Fibroblast of skin of abdomen (primary cell): ENCODE results near the gene DDAH1.
A peak's percentile ranks its signal among the peaks of the same experiment; 100 is the strongest.
"Not testable (repeated sequence)": the region's sequence is repeated elsewhere in the genome, so short reads cannot be mapped to it uniquely, and the experiment has no call there.

ENCODE experiments used
- DNase-seq: peaks from one replicate; pipeline ENCODE4 v3.0.0-alpha.2; 2013

DDAH1 gene

DNA sequence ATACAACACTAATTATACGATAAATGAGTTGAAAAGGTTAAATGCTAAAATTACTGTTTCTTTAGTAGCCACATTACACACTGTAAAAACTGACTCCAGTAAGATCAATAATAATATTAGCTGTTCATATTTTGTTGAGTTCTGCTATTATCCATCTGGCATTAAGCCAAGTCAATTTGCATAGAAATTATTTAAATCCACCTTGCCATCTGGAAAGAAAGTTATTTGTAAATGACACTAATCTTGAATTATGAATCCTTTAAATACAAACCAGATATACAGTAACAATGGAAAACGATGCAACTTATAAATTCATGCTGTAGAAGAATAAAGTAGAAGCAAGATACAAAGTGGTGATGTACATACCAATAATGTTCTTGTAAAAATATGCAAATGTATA, 107.1 kb downstream of the DDAH1 start:
- DNase-seq = no peak

- no peak for DNase-seq
These were observed 108.8 kb downstream of the DDAH1 start for GRCh38 chr1:85356130-85356529.

DNA sequence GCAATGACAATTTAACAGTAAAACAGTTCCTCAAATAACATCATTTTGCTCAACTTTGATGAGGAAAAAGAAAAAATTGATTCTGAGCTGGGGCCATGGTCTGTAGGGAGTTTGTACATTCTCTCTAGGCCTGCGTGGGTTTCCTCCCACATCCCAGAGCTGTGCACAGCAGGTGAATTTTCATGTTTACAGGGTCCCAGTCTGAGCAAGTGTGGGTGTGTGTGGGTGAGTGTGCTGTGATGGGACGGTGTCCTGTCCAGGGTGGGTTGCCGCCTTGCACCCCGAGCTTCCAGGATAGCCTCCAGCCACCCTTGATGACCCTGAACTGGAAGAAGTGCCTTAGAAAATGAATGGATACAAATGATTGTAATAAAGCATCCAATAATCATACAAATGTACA, 112.9 kb downstream of the DDAH1 start:
- DNase-seq = no peak

DNA sequence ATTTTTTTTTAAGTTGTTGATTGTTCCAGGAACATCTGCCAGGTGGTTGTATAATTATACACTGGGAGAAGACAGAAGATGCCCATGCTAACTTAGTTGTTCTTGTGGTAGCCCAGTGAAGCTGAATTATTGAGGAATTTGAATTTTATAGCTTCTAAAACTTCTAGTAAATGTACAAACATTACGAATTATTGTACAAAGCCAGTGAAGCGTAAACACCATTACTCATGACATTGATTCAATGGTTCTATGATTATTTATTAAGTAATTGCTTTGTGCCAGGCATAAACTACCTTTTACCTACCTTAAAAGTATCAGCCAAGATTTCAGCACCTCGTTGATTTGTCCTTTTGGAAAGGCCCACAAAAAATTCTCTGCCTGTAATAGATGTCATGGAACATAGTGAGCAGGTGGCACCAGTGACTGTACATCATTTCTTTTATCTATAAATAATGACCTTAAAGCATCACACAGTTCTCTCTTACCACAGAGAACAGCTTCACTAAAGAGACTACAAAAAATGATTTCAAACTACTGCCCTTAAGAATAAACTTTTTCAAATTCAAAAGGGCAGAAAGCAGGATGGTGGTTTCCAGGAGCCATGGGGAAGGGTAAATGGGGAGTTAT, 113.6 kb downstream of the DDAH1 start:
- DNase-seq = no peak

DNA sequence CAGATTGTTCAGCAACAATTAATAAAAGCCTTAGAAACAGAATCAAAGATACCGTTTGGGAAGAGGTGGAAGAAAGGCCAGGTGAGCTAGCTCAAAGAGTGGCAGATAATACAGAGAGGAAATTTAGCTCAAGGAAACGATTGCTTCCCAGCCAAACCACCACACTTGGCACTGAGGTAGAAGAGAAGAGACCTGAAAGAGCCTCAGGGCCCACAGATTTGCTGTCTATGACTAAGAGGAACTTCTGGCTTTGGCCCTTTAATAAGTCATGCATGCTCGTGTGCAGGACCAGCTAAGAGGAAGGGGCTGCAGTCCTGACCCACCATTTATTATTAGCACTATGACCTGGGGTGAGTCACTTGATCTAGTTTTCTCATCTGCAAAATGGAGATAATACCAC, 115.7 kb downstream of the DDAH1 start:
- no peak for DNase-seq

GRCh38 chr1:85347908-85348307, 117.1 kb downstream of the DDAH1 start:
- no peak for DNase-seq

DNA sequence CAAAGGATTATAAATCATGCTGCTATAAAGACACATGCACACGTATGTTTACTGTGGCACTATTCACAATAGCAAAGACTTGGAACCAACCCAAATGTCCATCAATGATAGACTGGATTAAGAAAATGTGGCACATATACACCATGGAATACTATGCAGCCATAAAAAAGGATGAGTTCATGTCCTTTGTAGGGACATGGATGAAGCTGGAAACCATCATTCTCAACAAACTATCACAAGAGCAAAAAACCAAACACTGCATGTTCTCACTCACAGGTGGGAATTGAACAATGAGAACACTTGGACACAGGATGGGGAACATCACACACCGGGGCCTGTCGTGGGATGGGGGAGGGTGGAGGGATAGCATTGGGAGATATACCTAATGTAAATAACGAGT, 117.7 kb downstream of the DDAH1 start:
- DNase-seq = not testable (repeated sequence)

GRCh38 chr1:85344256-85344694, 120.7 kb downstream of the DDAH1 start:
- peak; percentile 46 for DNase-seq

DNA sequence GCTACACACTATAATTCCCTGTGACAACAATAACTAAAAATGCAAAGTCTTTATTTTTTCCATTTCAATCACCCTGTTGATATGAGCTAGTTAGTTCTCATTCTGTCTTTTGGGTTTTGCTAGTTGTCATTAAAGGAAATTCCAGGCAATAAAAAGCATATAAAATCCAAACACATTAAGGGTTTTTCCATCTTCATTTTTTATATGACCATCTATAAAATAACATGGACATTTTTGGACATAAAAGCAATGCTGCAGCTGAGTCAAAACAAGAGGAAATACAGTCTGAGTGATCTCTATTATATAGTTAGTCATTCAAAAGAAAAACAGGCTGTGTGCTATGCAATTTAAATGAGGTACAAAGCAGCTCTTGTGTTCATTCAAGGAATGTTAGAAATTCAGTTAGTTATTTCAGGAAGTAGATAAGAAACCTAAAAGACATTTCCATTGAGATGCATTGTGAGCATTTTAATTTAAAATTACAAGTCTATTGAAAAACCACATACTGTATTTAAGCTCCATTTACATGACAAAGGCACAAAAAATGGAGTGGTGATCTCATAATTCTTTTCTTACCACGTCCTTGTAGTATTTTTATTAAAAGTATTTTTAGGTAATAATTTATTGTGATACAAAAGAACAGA, 121.2 kb downstream of the DDAH1 start:
- peak; percentile 86 for DNase-seq

- no peak for DNase-seq
These were observed 121.7 kb downstream of the DDAH1 start for GRCh38 chr1:85343213-85343611.

DNA sequence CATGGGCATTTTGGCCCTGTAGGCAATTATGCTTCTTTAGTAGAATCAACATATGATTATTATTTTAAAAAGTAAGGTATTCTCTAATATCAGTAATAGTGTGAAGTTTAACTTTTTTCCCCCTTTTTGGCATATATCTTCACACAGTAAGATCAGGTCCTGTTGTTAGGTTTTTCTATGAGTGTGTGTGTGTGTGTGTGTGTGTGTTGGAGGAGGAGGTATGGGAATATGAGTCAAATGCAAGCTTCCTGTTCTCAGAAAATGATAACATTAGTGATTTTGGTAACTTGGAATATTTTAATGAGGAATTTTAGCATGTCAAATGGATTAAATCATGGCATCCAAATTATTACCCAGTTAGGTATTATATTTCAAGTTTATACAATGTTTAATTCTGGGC, 122.8 kb downstream of the DDAH1 start:
- peak; percentile 54 for DNase-seq

- DNase-seq = no peak
These were observed 124.5 kb downstream of the DDAH1 start for GRCh38 chr1:85340427-85340826.

GRCh38 chr1:85339656-85340399, 125.1 kb downstream of the DDAH1 start:
- DNase-seq = no peak

DNA sequence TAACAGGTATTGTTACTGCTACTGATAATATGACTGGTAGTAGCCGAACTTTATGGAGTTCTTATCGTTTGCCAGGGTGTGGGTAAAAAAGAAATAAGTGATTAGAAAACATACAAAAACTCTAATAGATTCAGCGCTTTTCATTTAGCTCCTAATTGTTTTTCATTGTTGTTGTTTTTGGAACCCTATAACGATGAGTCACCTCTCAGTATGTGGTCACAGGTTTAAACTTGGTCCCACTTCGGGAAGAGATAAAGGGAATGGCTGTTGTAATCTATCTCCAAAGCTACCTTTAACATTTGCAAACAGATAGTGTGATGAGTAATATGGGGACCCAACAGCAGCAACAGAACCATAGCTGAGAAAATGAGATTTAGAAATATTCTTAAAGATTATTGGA, 125.9 kb downstream of the DDAH1 start:
- DNase-seq = no peak

GRCh38 chr1:85334962-85335361, 130.0 kb downstream of the DDAH1 start:
- DNase-seq = peak; percentile 33

GRCh38 chr1:85333186-85333585, 131.8 kb downstream of the DDAH1 start:
- DNase-seq = no peak

DNA sequence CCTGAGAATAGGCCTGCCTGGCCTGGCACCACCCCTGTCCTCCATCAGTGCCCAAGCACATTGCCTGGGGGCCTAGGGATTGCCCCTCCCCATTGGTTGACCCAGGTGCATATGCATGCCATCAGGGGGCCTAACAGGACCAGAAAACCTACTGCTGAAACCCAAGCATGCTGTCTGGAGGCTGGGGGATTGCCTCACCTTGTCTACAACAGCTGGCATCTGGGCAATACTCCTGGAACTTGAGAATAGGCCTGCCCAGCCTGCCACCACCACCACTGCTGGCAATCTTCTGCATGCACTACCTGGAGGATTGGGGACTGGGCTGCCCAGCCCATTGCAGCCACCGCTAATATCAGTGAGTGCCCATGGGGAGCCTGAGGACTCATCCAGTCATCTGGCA, 132.4 kb downstream of the DDAH1 start:
- DNase-seq = no peak

- DNase-seq = peak; percentile 99
These were observed 134.2 kb downstream of the DDAH1 start for GRCh38 chr1:85330711-85331290.

GRCh38 chr1:85330214-85330631, 134.7 kb downstream of the DDAH1 start:
- peak; percentile 95 for DNase-seq

DNA sequence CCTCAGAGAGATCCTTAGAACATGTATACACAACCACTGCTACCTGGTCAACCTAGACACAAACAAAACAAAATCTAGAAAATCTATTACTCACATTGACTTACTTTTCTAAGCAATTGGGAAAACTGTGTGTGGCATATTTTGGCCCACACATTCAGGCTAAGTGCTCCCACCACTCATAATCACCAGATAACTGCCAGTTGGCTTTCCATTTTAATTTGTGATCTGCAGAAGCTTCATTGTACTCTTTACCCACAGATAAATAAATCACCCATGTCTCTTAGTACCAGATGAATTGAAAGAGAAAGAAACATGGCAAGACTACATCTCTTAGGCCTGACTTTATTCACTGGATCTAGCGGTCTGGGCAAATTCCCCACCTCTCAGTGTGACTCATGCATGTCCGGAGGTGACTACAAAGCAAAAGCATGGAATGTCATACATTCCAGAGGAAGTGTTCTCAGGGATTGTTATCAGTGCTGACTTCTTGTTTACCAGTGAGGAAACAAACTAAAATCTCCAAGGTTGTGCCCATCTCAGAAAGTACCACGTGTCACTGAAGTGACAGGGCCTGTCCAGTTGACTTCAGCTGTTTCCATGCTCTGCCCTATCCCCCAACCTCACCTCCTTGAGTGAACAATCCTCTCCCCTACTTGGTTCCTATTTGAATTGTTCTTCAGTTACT, 136.1 kb downstream of the DDAH1 start:
- peak; percentile 97 for DNase-seq

- DNase-seq = no peak
These were observed 137.2 kb downstream of the DDAH1 start for GRCh38 chr1:85327759-85328158.

GRCh38 chr1:85326851-85327250, 138.1 kb downstream of the DDAH1 start:
- DNase-seq = no peak

- no peak for DNase-seq
These were observed 138.6 kb downstream of the DDAH1 start for GRCh38 chr1:85326336-85326735.
